Endothelial cell (in vitro differentiated cells): ENCODE measurements around the gene TMEM98. TPM values are rescaled to one million over a fixed set of nuclear protein-coding genes. Genes with fewer than 3 reads are reported as not detected.
"Not testable (repeated sequence)": the region's sequence is repeated elsewhere in the genome, so short reads cannot be mapped to it uniquely, and the experiment has no call there.

Experiments used
- DNase-seq: peaks from one replicate; pipeline ENCODE4 v3.0.0; 2021; ENCODE audit warnings: low spot score
- H3K27ac Mint-ChIP-seq: one replicate; pipeline ENCODE4 v1.8.0; 2021; ENCODE audit warnings: mixed read lengths, inconsistent platforms; ENCODE audit not compliant: unreplicated experiment
- H3K27me3 Mint-ChIP-seq: one replicate; pipeline ENCODE4 v1.8.0; 2021; ENCODE audit warnings: mild to moderate bottlenecking, moderate library complexity, mixed read lengths, inconsistent platforms; ENCODE audit not compliant: unreplicated experiment
- H3K36me3 Mint-ChIP-seq: one replicate; pipeline ENCODE4 v1.8.0; 2021; ENCODE audit warnings: mild to moderate bottlenecking, low read depth, mixed read lengths, inconsistent platforms; ENCODE audit not compliant: unreplicated experiment
- H3K4me1 Mint-ChIP-seq: one replicate; pipeline ENCODE4 v1.8.0; 2021; ENCODE audit warnings: mild to moderate bottlenecking, mixed read lengths, inconsistent platforms; ENCODE audit not compliant: unreplicated experiment
- H3K4me3 Mint-ChIP-seq: one replicate; pipeline ENCODE4 v1.8.0; 2021; ENCODE audit warnings: mild to moderate bottlenecking, mixed read lengths, inconsistent platforms; ENCODE audit not compliant: unreplicated experiment
- H3K9me3 Mint-ChIP-seq: one replicate; pipeline ENCODE4 v1.8.0; 2021; ENCODE audit warnings: mixed read lengths, inconsistent platforms; ENCODE audit not compliant: unreplicated experiment
- total RNA-seq: library from RNA; stranded (reverse); fragmentation: NEBNext Ultra II Directional; extraction: Animal tissue kit (Norgen Biotek cat#: 25700); gene quantifications from one replicate; pipeline ENCODE4 v1.2.1, GENCODE V29; 2021; ENCODE audit not compliant: unreplicated experiment
- TF ChIP-seq, protein P1 (sequence below): fragments of 200-600 bp; sonication (generic); IDR thresholded peaks from one replicate; pipeline ENCODE4 v1.5.0; 2021; ENCODE audit warnings: antibody characterized with exemption; ENCODE audit not compliant: unreplicated experiment

TMEM98 gene
- total RNA-seq, 1 donor from 2014 or later: 84.2 TPM

DNA sequence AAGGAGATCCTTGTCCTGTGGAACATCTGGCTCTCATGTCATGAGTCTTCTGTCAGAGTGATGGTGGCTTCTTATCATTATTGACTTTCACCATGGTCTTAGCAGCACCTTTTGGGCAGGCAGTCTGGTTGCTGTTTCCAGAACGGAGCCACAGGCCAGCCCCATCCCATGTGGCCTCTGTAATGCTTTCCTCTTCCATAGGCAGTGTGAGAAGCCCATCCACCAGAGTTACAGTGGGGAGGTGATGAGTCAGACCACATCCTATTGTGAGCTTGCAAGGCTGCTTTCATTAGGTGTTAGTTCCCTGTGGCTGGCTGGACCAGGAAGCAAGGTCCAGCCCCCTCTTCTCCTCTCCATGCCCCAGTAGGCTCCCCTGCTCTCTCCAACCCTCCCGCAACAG is 32.9 kb downstream of the TMEM98 start:
- no peak for DNase-seq
- Mint-ChIP-seq H3K4me3 (no peak overlapping the region), H3K27me3 (peaks cover 7% of the 10 kb centered on the region), H3K4me1 (no peaks in the 10 kb centered on the region), H3K36me3 (no peaks in the 10 kb centered on the region), H3K27ac (no peak overlapping the region), H3K9me3 (no peaks in the 10 kb centered on the region)
- TF ChIP-seq, protein P1, sequence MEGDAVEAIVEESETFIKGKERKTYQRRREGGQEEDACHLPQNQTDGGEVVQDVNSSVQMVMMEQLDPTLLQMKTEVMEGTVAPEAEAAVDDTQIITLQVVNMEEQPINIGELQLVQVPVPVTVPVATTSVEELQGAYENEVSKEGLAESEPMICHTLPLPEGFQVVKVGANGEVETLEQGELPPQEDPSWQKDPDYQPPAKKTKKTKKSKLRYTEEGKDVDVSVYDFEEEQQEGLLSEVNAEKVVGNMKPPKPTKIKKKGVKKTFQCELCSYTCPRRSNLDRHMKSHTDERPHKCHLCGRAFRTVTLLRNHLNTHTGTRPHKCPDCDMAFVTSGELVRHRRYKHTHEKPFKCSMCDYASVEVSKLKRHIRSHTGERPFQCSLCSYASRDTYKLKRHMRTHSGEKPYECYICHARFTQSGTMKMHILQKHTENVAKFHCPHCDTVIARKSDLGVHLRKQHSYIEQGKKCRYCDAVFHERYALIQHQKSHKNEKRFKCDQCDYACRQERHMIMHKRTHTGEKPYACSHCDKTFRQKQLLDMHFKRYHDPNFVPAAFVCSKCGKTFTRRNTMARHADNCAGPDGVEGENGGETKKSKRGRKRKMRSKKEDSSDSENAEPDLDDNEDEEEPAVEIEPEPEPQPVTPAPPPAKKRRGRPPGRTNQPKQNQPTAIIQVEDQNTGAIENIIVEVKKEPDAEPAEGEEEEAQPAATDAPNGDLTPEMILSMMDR: no peak

DNA sequence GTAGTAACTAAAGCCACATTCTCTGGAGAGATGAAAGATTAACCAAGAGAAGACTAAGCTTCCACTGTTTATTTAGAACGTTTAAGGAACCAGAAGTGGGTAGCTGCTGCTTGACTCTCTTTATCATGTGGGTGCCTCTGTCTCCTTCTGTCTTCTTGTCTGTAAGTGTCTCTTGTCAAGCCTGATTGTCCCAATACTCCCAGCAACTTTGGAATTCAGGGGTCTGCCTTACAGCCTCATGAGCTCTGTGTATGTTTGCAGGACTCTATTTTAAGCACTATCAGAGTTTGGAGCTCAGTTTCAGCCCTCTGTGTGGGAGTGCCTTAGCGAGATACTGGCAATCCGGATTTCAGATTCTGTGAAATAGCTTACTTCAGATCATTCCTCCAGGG is 34.4 kb downstream of the TMEM98 start:
- Mint-ChIP-seq H3K4me1 (no peaks in the 10 kb centered on the region), H3K27ac (no peak overlapping the region), H3K27me3 (peaks cover 7% of the 10 kb centered on the region), H3K36me3 (no peaks in the 10 kb centered on the region), H3K4me3 (no peak overlapping the region), H3K9me3 (no peaks in the 10 kb centered on the region)
- DNase-seq: no peak
- TF ChIP-seq, protein P1: no peak

DNA sequence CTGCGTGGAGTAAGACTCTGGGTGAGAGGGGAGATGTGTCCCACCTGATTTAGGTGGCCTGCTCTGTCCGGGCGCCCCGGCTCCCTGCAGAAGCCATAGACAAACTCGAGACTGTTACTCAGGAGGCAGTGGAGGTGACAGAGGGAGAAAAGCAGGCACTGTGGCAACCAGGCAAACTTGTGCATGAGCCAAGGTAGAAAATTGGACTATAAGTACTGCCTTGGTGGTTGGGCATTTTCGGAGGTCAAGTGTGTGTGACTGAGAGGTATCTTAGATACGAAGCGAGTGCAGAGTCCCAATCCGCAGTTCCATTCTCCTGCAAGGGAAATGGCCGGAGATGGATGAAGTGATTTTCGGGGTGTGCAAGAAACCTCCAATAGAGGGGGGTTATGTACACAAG is 36.6 kb downstream of the TMEM98 start:
- peaks cover 7% of the 10 kb centered on the region for H3K27me3 Mint-ChIP-seq
- TF ChIP-seq, protein P1: no peak
- DNase-seq: no peak
- H3K4me1 Mint-ChIP-seq: no peaks in the 10 kb centered on the region
- H3K4me3 Mint-ChIP-seq: no peak overlapping the region
- no peak overlapping the region for H3K27ac Mint-ChIP-seq
- no peaks in the 10 kb centered on the region for H3K9me3 Mint-ChIP-seq
- H3K36me3 Mint-ChIP-seq: no peaks in the 10 kb centered on the region

DNA sequence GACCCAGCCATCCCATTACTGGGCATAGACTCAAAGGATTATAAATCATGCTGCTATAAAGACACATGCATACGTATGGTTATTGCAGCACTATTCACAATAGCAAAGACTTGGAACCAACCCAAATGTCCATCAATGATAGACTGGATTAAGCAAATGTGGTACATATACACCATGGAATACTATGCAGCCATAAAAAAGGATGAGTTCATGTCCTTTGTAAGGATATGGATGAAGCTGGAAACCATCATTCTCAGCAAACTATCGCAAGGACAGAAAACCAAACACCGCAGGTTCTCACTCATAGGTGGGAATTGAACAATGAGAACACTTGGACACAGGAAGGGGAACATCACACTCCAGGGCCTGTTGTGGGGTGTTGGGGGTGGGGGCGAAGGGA is 41.3 kb downstream of the TMEM98 start:
- H3K27me3 Mint-ChIP-seq, DNase-seq, H3K4me1 Mint-ChIP-seq, H3K4me3 Mint-ChIP-seq, H3K27ac Mint-ChIP-seq, H3K9me3 Mint-ChIP-seq, H3K36me3 Mint-ChIP-seq: not testable (repeated sequence)

DNA sequence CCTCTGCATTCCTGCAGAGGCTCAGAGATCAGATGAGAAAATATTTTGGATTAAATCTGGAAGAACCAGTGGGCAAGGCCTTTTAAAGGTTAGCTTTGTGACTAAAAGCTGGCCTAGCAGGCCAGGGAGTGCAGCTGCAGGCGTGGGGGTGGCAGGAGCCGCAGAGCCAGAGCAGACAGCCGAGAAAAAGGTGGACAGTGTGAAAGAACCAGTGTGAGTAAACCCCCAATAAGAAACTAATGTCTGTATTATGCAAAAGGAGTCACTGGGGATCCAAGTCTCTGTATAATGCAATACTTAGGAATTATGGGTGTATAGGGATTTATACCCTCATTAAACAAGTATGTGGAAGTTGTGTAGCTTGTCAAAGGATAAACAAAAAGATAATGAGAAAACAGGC is 42.3 kb downstream of the TMEM98 start:
- TF ChIP-seq, protein P1: no peak
- H3K9me3 Mint-ChIP-seq: no peaks in the 10 kb centered on the region
- no peaks in the 10 kb centered on the region for H3K4me1 Mint-ChIP-seq
- H3K27ac Mint-ChIP-seq: no peak overlapping the region
- no peak overlapping the region for H3K4me3 Mint-ChIP-seq
- DNase-seq: no peak
- peaks cover 4% of the 10 kb centered on the region for H3K27me3 Mint-ChIP-seq
- no peaks in the 10 kb centered on the region for H3K36me3 Mint-ChIP-seq

DNA sequence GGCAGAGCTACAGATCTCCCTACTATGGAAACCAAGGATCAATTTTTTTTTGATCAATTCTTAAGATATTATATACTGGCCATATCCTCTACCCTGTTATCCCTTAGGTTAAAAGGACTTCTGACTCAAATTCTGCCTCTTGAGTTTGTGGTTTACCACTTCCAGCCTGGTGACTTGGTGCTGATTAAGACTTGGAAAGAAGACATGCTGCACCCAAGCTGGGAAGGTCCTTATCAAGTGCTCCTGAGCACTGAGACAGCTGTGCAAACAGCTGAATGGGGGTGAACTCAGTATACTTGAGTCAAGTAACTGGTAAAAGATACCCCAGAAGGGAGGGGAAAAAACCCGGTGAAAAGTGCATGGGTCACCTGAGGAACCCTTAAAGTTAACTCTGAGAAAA is 43.2 kb downstream of the TMEM98 start:
- no peaks in the 10 kb centered on the region for H3K36me3 Mint-ChIP-seq
- H3K4me1 Mint-ChIP-seq: no peaks in the 10 kb centered on the region
- H3K27ac Mint-ChIP-seq: no peak overlapping the region
- DNase-seq: no peak
- peaks cover 4% of the 10 kb centered on the region for H3K27me3 Mint-ChIP-seq
- H3K4me3 Mint-ChIP-seq: no peak overlapping the region
- TF ChIP-seq, protein P1: no peak
- H3K9me3 Mint-ChIP-seq: no peaks in the 10 kb centered on the region
